Measurements from ENCODE around the gene CCDC70.

The CCDC70 gene

DNA sequence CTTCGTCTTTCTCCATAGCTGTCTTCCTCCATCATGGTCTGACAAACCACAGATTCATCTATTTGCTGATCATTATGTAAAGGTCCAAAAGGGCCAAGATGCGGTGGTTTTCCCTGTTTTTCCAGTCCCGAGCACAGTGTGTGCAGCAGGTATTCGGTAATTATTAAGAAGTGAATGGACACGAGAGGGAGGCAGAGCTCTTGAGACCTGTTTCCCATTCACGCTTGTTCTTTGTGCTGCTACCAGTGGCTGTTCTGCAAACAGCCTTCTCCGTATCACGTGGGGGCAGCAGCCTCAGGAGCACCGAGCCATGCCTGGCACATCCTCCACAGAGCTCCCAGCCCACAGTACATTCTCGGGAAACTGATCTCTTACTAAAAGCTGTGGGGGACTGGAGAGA lies 50.3 kb downstream of the CCDC70 start:
- Histone ChIP-seq H3K36me3 (ENCODE audit: control insufficient read depth in 2 of 2, insufficient read depth in 1 of 2, low read length in 2 of 2) (no peaks in the 10 kb centered on the region), H3K4me1 (ENCODE audit: control insufficient read depth, insufficient read depth, low read length) (no peaks in the 10 kb centered on the region), H3K4me3 (ENCODE audit: low read depth, low read length) (no peak overlapping the region), H3K27ac (ENCODE audit: extremely low read depth, low read depth, low read length) (no peak overlapping the region), H3K9me3 (ENCODE audit: control insufficient read depth, insufficient read depth, low read depth, low read length) (no peaks in the 10 kb centered on the region)
- TF ChIP-seq ZNF48 (tag by site-specific recombination; IDR thresholded peaks at IDR 0.05): no peak
- TF ChIP-seq ZFP41 (tag by site-specific recombination; IDR thresholded peaks at IDR 0.05; ENCODE audit: borderline replicate concordance): no peak
- no peak for TF ChIP-seq KLF16 (tag by site-specific recombination; IDR thresholded peaks at IDR 0.05)
- TF ChIP-seq ZSCAN23 (tag by site-specific recombination; IDR thresholded peaks at IDR 0.05): no peak
- no peak for TF ChIP-seq SCRT1 (tag by site-specific recombination; IDR thresholded peaks at IDR 0.05; ENCODE audit: borderline replicate concordance)
- no peak for TF ChIP-seq GLIS2 (tag by site-specific recombination; IDR thresholded peaks at IDR 0.05)
- TF ChIP-seq OSR2 (tag by site-specific recombination; IDR thresholded peaks at IDR 0.05): no peak
- TF ChIP-seq, protein P1, sequence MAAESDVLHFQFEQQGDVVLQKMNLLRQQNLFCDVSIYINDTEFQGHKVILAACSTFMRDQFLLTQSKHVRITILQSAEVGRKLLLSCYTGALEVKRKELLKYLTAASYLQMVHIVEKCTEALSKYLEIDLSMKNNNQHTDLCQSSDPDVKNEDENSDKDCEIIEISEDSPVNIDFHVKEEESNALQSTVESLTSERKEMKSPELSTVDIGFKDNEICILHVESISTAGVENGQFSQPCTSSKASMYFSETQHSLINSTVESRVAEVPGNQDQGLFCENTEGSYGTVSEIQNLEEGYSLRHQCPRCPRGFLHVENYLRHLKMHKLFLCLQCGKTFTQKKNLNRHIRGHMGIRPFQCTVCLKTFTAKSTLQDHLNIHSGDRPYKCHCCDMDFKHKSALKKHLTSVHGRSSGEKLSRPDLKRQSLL (tag by site-specific recombination; IDR thresholded peaks at IDR 0.05): no peak
- TF ChIP-seq ZNF221 (tag by site-specific recombination; IDR thresholded peaks at IDR 0.05; ENCODE audit: borderline replicate concordance): no peak
- no peak for TF ChIP-seq ZNF514 (tag by site-specific recombination; IDR thresholded peaks at IDR 0.05)
- no peak for TF ChIP-seq ZBTB8A (tag by site-specific recombination; IDR thresholded peaks at IDR 0.05)
- no peak for TF ChIP-seq ZNF341 (tag by site-specific recombination; IDR thresholded peaks at IDR 0.05; ENCODE audit: low read depth)
- no peak for TF ChIP-seq ZSCAN30 (tag by site-specific recombination; IDR thresholded peaks at IDR 0.05)
- TF ChIP-seq ZNF140 (tag by site-specific recombination; IDR thresholded peaks at IDR 0.05): no peak
- TF ChIP-seq, protein P2, sequence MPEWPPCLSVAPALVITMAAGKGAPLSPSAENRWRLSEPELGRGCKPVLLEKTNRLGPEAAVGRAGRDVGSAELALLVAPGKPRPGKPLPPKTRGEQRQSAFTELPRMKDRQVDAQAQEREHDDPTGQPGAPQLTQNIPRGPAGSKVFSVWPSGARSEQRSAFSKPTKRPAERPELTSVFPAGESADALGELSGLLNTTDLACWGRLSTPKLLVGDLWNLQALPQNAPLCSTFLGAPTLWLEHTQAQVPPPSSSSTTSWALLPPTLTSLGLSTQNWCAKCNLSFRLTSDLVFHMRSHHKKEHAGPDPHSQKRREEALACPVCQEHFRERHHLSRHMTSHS (tag by site-specific recombination; IDR thresholded peaks at IDR 0.05): no peak
- TF ChIP-seq, protein P3, sequence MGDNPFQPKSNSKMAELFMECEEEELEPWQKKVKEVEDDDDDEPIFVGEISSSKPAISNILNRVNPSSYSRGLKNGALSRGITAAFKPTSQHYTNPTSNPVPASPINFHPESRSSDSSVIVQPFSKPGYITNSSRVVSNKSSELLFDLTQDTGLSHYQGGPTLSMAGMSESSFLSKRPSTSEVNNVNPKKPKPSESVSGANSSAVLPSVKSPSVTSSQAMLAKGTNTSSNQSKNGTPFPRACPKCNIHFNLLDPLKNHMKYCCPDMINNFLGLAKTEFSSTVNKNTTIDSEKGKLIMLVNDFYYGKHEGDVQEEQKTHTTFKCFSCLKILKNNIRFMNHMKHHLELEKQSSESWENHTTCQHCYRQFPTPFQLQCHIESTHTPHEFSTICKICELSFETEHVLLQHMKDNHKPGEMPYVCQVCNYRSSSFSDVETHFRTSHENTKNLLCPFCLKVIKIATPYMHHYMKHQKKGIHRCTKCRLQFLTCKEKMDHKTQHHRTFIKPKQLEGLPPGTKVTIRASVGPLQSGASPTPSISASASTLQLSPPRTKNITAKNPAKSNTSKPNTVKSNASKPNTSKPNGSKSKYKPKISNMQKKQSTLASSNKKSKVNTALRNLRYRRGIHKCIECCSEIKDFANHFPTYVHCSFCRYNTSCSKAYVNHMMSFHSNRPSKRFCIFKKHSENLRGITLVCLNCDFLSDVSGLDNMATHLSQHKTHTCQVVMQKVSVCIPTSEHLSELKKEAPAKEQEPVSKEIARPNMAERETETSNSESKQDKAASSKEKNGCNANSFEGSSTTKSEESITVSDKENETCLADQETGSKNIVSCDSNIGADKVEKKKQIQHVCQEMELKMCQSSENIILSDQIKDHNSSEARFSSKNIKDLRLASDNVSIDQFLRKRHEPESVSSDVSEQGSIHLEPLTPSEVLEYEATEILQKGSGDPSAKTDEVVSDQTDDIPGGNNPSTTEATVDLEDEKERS (tag by site-specific recombination; IDR thresholded peaks at IDR 0.05): no peak
- CTCF ChIA-PET: no interaction called here
- POLR2A ChIA-PET: no interaction called here

GRCh38 chr13:51912511-51913225 lies 50.9 kb downstream of the CCDC70 start:
- H3K36me3 ChIP-seq (ENCODE audit: control insufficient read depth in 2 of 2, insufficient read depth in 1 of 2, low read length in 2 of 2): no peaks in the 10 kb centered on the region
- CTCF ChIA-PET: interaction anchor here (0.6 to 0.7 kb wide), 2 partner anchors 17 to 197 kb away, joined by 3 read pairs; no protein-coding TSS in a partner anchor
- H3K4me1 ChIP-seq (ENCODE audit: control insufficient read depth, insufficient read depth, low read length): no peaks in the 10 kb centered on the region
- POLR2A ChIA-PET: no interaction called here
- no peak overlapping the region for H3K27ac ChIP-seq (ENCODE audit: extremely low read depth, low read depth, low read length)
- no peak overlapping the region for H3K4me3 ChIP-seq (ENCODE audit: low read depth, low read length)
- no peaks in the 10 kb centered on the region for H3K9me3 ChIP-seq (ENCODE audit: control insufficient read depth, insufficient read depth, low read depth, low read length)
- TF ChIP-seq, protein P4, sequence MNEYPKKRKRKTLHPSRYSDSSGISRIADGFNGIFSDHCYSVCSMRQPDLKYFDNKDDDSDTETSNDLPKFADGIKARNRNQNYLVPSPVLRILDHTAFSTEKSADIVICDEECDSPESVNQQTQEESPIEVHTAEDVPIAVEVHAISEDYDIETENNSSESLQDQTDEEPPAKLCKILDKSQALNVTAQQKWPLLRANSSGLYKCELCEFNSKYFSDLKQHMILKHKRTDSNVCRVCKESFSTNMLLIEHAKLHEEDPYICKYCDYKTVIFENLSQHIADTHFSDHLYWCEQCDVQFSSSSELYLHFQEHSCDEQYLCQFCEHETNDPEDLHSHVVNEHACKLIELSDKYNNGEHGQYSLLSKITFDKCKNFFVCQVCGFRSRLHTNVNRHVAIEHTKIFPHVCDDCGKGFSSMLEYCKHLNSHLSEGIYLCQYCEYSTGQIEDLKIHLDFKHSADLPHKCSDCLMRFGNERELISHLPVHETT (tag by site-specific recombination; IDR thresholded peaks at IDR 0.05): no peak
- TF ChIP-seq ZNF660 (tag by site-specific recombination; IDR thresholded peaks at IDR 0.05) (no peak), BCL11B (tag by site-specific recombination; IDR thresholded peaks at IDR 0.05; ENCODE audit: low read depth) (no peak), ZFP69B (tag by site-specific recombination; IDR thresholded peaks at IDR 0.05) (no peak), ZNF184 (tag by site-specific recombination; IDR thresholded peaks at IDR 0.05) (no peak), ZNF350 (tag by site-specific recombination; IDR thresholded peaks at IDR 0.05) (no peak), ZNF747 (tag by site-specific recombination; IDR thresholded peaks at IDR 0.05) (no peak), ZBTB10 (tag by site-specific recombination; IDR thresholded peaks at IDR 0.05) (no peak), MYNN (tag by site-specific recombination; IDR thresholded peaks at IDR 0.05; ENCODE audit: borderline replicate concordance) (no peak)
- TF ChIP-seq, protein P5, sequence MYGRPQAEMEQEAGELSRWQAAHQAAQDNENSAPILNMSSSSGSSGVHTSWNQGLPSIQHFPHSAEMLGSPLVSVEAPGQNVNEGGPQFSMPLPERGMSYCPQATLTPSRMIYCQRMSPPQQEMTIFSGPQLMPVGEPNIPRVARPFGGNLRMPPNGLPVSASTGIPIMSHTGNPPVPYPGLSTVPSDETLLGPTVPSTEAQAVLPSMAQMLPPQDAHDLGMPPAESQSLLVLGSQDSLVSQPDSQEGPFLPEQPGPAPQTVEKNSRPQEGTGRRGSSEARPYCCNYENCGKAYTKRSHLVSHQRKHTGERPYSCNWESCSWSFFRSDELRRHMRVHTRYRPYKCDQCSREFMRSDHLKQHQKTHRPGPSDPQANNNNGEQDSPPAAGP (tag by site-specific recombination; IDR thresholded peaks at IDR 0.05): no peak

Data from HEK293 (cell line).